ENCODE measurements around the gene CDHR3. TPM values are rescaled to one million over a fixed set of nuclear protein-coding genes. Genes with fewer than 3 reads are reported as not detected.
A peak's percentile ranks its signal among the peaks of the same experiment; 100 is the strongest.

CDHR3 gene
- total and polyA plus RNA-seq, 9 of the 15 experiments (the other 6 are each of a cell fraction or from before 2014, with no cell fraction given), result 0.03 to 0.66 (median 0.24) TPM; not detected in 1

- no TSS peak for BruUV-seq (replicated peaks)
- H4K20me1 ChIP-seq (replicated peaks; ENCODE audit: control insufficient read depth, insufficient read depth, low read length), result no peaks in the 10 kb centered on the region
- no peaks in the 10 kb centered on the region for H3K79me2 ChIP-seq (ENCODE audit: control insufficient read depth, insufficient read depth, low read length)
- no peak overlapping the region for H3K27ac ChIP-seq (ENCODE audit: extremely low read depth, low read depth, low read length)
- intact Hi-C loops (cut with micrococcal nuclease) (loop anchor here (2.0 to 10.0 kb wide), 2 partner anchors 30 to 356 kb away; no protein-coding TSS in a partner anchor), in situ Hi-C loops (cut with MboI) (no loop called here)
- WGBS (ENCODE audit: insufficient coverage, low coverage, missing lambda C conversion rate), result 7% methylated on average over 3 of the region's 3 CpGs
- H3K9me3 ChIP-seq (replicated peaks; ENCODE audit: control insufficient read depth, insufficient read depth, low read depth, low read length), result 0 out of 2 replicates have a peak, but pooled peaks cover 2% of the 10 kb centered on the region
- no peak overlapping the region for H3K9ac ChIP-seq (ENCODE audit: insufficient read depth in 1 of 2, low read depth in 2 of 2, low read length in 2 of 2)
- H3K4me3 ChIP-seq, result no peak overlapping the region
- H3K4me1 ChIP-seq (replicated peaks in 1 of 2; ENCODE audit: control insufficient read depth in 2 of 2, insufficient read depth in 2 of 2, low read length in 2 of 2), result peaks cover 9 to 18% of the 10 kb centered on the region in 2 experiments; a peak in 4 of 5 replicates
- POLR2A ChIA-PET, result interaction anchor here (0.6 kb wide), 1 partner anchor 1023 kb away, joined by 3 read pairs; no protein-coding TSS in a partner anchor
- no peaks in the 10 kb centered on the region for H3K36me3 ChIP-seq (ENCODE audit: control insufficient read depth, insufficient read depth, low read length)
- H3K9me1 ChIP-seq (ENCODE audit: control insufficient read depth, insufficient read depth, low read length), result no peaks in the 10 kb centered on the region
- H3K4me2 ChIP-seq (ENCODE audit: insufficient read depth, low read length), result no peak overlapping the region
- H2AFZ ChIP-seq (ENCODE audit: low read depth, low read length), result no peak overlapping the region
- no peak for FAIRE-seq
- CTCF ChIA-PET (ENCODE audit: low intra/inter-chr PET ratio), result interaction anchor here (0.5 to 3.1 kb wide), 5 partner anchors 32 to 854 kb away, joined by 3 to 17 read pairs (median 3); no protein-coding TSS in a partner anchor
- peaks cover 0 to 17% of the 10 kb centered on the region in 2 experiments; a peak in 1 of 5 replicates for H3K27me3 ChIP-seq (ENCODE audit: control insufficient read depth in 2 of 2, insufficient read depth in 2 of 2, low read length in 2 of 2)
- no peak for DNase-seq (ENCODE audit: extremely low read depth in 1 of 4, low spot score in 3 of 4)
- ATAC-seq, result no peak
- no peak for TF ChIP-seq CBX2 (IDR thresholded peaks at IDR 0.05; ENCODE audit: insufficient read depth, low read length, poor library complexity, severe bottlenecking)
- TF ChIP-seq ZKSCAN8 (CRISPR knock-in tag; IDR thresholded peaks at IDR 0.05), result peak; percentile 88
- TF ChIP-seq MCM5 (IDR thresholded peaks at IDR 0.05; ENCODE audit: low read depth), result no peak
- TF ChIP-seq FOXP1 (CRISPR knock-in tag; IDR thresholded peaks at IDR 0.05), result no peak
- no peak for TF ChIP-seq KLF10 (CRISPR knock-in tag; IDR thresholded peaks at IDR 0.05)
- TF ChIP-seq FUS (optimal IDR thresholded peaks at IDR 0.05; ENCODE audit: low read depth, low read length), result no peak
- peak; percentile 88 for TF ChIP-seq CEBPB (tag; IDR thresholded peaks at IDR 0.05)
- 0 out of 2 replicates have a peak, but pooled peaks have one; percentile 3 for TF ChIP-seq BHLHE40 (IDR thresholded peaks at IDR 0.05; ENCODE audit: low read length)
- TF ChIP-seq CEBPG (CRISPR knock-in tag; IDR thresholded peaks at IDR 0.05), result peak; percentile 63; the same call in 1 of the 2 replicates
- peak; percentile 65 to 82; a peak in 3 of 4 replicates for TF ChIP-seq CEBPG (tag; conservative IDR thresholded peaks at IDR 0.05 in 1 of 2, IDR thresholded peaks at IDR 0.05 in 1 of 2)
- no peak for TF ChIP-seq MEIS2 (IDR thresholded peaks at IDR 0.05; ENCODE audit: partially characterized antibody)
- TF ChIP-seq CAMTA2 (CRISPR knock-in tag; conservative IDR thresholded peaks at IDR 0.05), result no peak
- no peak for TF ChIP-seq ZFPM2 (CRISPR knock-in tag; IDR thresholded peaks at IDR 0.05)
- TF ChIP-seq CREB5 (CRISPR knock-in tag; IDR thresholded peaks at IDR 0.05), result no peak
- TF ChIP-seq SPI1 (IDR thresholded peaks at IDR 0.05; ENCODE audit: borderline replicate concordance, low read depth, low read length), result peak; percentile 94
- TF ChIP-seq PRDM10 (IDR thresholded peaks at IDR 0.05; ENCODE audit: partially characterized antibody), result no peak
- TF ChIP-seq ZNF274 (IDR thresholded peaks at IDR 0.05; ENCODE audit: borderline replicate concordance, low read depth, low read length), result no peak
- no peak for TF ChIP-seq THRB (CRISPR knock-in tag; conservative IDR thresholded peaks at IDR 0.05)
These were observed 47.3 kb downstream of the CDHR3 start for GRCh38 chr7:106010331-106010730.

Data from K562 (cell line).